Ecto neural progenitor cell (in vitro differentiated cells): ENCODE measurements around the gene TBX18.

Experiments used
- DNase-seq: peaks from one replicate; pipeline ENCODE4 v3.0.0-alpha.2; 2018; ENCODE audit warnings: low spot score

Gene TBX18

DNA sequence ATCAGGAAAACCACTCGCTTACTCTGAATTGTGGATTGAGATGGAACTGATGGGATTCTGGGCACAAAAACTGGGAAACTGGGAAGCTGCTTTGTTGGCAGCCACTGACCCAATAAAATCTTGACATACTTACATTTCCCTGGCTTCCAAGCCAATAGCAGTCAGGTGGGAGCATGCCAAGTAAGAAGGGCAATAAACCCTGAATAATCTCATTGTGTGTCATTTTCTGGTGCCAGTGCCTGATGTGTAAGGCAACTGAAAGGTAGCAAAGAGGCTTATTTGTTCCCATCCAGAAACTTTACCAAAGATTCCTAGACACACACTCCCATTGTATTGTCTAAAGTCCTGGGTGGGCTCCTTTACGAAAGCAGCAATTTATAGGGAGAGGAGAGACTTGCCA lies 93.2 kb downstream of the TBX18 start:
- no peak for DNase-seq

DNA sequence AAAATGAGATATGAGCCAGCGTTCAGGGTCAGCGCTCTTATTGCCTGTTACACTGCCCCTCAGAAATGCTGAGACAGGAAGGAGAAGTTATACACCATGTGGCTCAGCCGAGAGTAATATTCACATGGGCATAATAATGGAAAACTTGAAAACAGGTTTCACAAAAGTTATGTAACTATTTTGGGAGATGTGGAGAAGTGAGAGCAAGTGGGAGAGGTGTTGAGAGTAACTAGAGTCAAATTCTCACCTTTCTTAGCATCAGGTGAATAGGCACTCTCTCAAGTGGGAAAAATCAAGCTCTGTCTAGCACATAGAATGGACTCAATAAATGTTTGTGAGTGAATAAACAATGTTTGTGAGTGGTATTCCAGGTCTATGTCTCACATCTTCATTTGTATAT lies 94.5 kb downstream of the TBX18 start:
- no peak for DNase-seq

DNA sequence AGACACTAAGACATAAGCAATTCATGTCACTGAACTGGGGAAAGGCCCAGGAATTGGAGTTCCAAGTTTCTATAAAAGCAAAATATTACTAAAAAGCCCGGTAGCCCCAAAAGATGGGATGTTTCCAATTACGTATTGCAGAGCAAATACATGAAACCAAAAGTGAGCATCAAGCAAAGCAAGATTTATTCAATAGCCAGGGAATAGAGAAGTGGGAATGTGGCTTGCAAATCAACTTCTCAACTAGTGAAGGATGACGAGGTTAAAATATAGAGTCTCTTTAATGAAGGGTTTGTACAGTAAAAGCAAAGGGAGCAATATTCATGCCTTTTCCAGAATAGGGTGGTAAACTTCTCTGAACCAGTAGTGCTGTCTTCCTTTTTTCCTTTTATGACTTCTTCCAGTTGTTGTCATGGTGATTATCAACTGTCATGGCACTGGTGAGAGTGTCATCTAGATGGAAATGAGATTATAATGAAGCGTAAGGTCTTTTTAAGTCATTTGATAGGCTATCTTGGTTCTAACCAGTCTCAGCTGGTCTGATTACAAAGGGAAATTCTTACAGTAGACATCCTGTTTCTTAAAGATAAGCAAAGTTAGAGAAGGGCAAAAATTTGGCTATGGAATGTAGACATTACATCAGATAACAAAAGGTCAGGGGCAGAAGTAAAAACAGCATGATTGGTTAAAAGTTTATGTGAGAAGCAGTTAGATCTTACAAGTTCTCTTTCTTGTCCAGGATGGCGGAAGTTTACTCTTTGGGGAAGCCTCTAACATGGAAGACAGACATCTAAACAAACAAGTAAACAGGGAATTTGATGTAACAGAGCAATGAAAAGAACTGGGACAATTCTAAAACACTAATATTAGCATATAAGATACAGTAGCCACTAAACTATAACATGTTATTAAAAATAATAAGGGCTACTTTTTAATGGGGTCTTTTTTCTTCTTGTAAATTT lies 96.9 kb downstream of the TBX18 start:
- no peak for DNase-seq

DNA sequence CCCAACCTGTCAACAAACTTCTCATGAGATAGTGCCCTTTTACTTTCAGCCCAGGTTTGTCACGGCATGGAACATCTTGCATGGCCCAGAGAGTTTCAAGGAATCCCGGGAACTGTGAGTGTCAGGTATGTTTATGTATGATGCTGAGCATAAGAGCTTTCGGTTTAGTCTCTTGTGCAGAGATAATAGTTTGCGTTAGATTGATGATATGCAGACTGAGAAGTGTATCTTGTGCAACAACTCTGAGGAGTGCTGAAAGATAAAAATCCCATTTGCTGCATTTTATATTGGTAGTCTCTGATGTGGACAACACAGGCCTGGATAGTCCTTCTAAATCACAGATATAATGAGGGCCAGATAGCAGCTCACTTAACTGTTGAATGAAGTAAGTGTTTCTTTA lies 99.0 kb downstream of the TBX18 start:
- DNase-seq, result no peak

DNA sequence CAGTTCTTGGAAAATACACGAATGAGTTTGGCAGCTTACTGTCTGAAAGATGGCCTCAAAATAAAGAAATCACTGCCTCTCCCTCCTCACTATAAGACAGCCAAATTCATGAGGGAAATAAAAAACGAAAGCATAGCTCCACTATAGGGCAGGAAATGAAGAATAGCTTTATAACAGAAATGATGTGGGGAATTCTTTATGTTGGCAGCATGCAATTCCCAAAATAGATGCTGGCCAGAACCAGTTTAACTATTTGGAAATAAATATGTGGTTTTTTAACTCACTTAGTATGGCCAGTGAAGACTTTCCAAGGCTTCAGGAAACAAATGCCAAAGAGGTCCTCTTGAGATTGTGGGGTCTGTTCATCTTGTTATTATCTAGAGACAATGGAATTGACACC lies 100.5 kb downstream of the TBX18 start:
- DNase-seq, result no peak

DNA sequence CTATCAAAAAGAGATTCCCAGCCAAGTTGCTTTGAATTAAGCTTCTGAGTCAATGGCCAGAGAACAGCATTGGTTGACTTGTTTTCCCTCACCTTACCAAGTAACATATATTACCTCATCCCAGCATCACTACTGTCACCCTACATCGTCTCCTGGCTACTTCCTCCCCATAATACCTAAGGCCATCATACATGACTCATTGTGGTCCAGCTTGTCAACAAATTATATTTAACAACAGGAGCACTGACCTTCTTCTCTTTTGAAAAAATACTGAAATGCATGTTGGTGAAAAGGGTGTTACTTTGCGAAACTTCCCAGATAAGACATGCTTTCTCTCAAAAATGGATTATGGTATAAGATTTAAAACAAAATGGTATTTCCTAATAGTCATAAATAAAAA lies 106.9 kb downstream of the TBX18 start:
- DNase-seq, result no peak

DNA sequence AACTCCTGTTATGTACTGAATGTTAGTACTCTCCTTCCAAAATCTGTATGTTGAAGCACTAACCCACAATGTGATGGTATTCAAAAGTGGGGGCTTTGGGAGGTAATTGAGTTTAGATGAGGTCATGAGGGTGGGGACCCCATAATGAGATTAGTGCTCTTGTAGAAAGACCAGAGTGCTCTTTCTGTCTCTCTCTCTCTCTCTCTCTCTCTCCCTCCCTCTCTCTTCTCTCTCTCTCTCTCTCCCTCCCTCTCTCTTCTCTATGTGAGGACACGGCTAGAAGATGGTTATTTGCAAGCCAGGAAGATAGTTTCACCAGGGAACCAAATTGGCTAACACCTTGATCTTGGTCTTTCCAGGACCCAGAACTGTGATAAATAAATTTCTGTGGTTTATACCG lies 107.4 kb downstream of the TBX18 start:
- no peak for DNase-seq

DNA sequence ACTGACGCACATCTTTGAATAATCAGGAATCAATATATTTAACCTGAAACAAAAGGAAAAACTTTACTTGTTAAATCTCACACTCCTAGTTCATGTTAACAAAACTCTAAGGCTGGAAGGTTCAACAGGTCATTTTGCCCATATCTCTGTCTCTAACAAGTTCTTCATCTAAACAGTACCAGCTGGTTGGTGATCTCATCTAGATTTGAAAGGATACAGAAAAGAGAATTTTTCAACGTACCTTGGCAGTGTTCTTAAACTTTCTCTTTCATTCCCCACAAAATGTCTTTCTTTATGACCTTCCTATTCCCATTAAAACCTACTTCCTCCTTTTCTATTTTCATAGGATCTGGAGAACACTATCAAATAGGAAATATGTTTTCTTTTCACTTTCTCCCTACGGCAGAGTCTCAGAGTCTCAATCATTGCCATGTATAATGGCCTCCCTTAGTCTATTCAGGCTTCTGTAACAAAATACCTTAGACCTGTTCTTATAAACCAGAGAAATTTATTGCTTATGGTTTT lies 111.3 kb downstream of the TBX18 start:
- no peak for DNase-seq

DNA sequence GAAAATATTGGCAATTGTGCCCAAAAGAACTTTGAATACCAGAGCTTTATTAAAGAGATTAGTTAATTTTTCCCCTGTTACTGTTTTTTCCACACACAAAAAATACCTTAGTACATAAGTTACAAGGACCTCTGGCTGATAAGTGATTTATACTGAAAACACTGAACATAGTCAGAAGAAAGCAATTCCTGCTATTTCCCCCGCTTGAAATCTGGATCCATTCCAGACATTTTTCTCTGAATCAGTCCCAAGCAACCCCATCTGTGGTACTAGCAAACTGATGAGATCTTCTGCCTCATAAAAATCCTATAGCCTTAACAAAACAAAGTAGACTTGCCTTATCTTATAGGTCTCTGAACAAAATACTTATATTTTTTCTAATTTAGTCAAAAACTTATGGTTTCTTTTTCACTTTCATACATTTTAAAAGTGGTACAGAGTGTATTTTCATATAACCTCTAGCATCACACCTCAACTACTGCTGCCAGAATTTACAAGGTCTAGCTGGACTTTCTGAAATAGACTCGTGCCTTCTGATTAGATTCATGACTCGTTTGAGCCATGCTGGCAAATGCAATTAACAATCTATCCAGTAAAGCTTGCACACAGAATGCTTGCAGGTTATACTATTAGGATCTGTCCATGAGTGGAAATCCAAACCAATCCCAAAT lies 111.9 kb downstream of the TBX18 start:
- DNase-seq, result no peak

DNA sequence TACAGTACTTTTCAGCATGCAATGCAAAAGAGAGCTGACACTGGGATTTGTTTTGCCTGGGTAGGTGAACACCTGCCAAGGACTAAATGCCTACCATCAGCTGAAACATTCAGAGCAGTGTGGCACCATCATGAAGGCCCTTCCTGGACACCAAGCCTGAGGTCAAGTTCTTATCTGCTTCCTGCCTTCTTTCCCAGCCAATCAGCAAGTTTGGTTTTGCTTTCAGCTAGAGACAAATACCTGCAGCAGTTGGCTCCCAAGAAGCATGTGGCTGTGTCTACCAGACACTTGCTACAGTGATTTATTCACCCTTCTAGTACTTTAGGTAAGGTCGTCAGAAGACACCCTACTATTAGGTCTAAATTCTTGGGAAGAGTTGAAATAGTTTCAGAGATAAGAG lies 112.8 kb downstream of the TBX18 start:
- no peak for DNase-seq

DNA sequence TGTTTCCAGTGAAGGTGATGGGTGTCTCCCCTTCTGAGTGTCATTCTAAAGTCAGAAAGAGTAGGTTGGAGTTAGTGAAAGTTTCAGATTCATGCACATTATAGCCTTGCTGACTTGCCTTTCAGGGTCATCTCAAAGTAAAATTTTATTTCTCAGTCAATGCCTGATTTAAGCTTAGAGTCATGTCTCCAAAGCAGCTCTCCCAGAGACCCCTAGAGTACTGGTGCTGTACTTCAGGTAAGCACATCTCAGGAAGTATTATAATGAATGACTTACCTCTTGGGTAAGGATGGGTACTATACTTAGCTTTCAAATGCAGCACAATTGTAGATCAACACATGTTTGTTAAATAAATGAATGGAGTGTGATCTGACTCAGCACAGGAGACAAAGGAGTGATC lies 116.0 kb downstream of the TBX18 start:
- no peak for DNase-seq

DNA sequence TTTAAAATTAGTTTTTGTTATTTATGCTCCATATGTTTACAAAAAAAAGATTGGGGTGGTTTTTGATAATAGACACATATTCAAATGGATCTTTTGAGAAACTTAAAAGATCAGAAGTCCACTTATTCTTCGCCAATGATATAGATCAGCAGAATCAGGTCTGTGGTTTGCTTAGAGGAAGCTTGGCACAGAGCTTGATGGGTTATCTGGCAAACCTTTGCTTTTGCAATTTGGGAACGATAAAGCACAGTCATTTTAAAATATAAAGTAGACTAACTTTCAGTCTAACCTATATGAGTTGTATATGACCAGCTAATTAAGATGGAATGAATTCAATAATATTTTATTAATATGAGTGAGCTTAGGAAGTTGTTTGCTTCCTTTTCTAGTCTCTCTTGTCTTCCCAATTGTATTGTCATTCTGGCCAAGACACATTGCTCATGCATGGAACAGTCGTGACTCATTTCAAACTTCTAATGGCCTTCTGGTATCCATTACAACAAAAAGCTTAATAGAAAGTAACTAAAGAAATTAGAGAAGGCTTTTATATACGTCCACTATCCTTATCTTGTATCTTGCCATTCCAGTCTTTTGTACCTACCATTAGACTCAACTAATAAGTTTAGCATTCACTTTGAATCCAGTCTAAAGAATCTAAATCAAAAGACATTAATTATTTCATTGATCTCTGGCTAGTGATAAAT lies 118.7 kb downstream of the TBX18 start:
- DNase-seq, result no peak

DNA sequence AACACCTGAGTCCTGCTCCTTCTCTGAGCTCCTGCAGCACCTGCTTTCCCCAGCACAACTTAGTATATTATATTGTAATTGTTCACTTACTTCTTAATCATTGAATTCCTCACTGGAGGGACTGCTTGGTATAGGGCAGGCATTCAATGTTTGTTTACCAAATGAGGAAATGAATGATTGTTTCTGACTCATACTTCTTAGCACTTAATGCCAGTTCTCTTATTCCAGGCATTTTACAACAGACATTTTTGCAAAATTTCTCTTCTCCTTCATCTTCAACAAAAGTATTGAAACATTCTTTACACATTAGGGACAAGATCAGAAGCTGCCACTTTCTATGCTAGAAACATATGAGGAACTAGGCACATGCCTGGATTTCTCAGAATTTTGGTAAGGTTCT lies 119.4 kb downstream of the TBX18 start:
- DNase-seq, result no peak

DNA sequence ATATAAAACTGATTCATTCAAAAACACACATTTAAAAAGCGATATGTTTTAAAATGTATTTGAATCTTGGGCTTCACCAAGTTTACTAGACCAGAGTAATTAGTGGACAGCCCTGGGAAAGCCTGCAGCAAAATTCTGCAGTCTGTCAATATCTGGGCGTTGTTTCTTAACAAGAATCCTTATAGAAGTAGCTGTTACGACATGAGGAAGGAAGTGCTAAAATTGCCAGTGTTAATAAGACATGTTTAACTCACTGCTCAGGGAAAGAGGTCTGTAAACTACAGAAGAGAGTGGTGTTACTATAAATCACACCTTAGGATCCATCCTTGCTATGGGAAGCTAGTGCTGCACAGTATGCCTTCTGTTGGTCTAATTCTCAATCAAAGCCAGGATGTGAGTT lies 120.6 kb downstream of the TBX18 start:
- DNase-seq, result no peak

DNA sequence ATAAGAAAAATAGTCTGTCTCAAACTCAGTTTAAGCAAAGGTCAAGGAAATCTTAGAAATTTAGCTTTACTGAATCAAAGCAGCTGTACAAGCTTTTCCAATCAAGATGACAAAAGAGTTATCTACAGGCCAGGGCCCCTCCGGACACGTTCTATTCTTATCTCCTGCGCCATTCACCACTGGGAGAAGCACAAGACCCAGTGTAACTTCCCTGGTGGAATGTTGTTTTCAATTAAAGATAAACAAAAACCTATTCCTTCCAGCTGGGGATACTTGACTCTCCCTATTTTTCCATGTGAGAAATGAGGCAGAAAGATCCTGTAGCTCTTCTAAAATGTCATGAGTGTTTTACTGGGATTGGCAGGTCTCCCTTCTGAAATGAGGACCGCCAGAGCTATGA lies 123.3 kb downstream of the TBX18 start:
- DNase-seq, result no peak

DNA sequence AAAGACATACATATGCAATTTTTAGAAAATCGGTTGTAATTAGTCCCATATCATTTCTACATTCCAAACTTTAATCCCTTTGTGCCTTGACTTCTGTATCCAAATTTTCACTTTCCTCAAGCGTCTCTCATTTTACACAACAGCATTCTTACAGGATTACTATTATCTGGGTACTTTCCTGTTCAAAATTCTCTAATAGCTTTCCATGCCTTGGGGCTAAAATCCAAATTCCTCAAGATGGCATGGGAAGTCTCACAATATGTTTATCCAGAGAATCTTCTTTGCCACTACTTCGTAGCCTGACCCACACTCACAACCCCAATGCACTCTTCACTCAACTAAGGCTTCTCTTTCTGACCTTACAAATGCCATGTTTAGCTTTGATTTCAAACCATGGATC lies 125.0 kb downstream of the TBX18 start:
- no peak for DNase-seq

DNA sequence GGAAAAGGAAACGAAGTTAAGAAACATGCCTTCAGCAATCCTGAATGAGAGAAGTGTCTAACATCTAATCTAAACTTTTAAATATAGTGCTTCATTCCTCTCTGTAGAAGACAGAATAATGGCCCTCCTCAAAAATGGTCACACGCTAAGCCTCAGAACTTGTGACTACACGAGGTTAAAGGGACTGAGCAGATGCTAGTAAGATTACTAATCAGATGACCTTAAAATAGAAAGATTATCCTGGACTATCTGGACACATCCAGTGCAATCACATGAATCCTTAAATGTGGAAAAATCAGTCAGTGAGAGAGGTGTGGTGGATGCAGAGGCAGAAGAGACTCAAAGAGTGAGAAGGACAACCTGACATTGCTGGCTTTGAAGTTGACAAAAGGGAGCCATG lies 126.1 kb downstream of the TBX18 start:
- DNase-seq, result no peak
